Activated naive CD8-positive, alpha-beta T cell treated with anti-CD3 and anti-CD28 coated beads, Interleukin-2, amount 50 U/mL, for 16 hours (primary cell): Measurements from ENCODE around the gene MTHFD1.

Experiments
- DNase-seq: peaks from one replicate; pipeline ENCODE4 v3.0.0-alpha.2; 2020; ENCODE audit warnings: low read depth, low spot score

The MTHFD1 gene

DNA sequence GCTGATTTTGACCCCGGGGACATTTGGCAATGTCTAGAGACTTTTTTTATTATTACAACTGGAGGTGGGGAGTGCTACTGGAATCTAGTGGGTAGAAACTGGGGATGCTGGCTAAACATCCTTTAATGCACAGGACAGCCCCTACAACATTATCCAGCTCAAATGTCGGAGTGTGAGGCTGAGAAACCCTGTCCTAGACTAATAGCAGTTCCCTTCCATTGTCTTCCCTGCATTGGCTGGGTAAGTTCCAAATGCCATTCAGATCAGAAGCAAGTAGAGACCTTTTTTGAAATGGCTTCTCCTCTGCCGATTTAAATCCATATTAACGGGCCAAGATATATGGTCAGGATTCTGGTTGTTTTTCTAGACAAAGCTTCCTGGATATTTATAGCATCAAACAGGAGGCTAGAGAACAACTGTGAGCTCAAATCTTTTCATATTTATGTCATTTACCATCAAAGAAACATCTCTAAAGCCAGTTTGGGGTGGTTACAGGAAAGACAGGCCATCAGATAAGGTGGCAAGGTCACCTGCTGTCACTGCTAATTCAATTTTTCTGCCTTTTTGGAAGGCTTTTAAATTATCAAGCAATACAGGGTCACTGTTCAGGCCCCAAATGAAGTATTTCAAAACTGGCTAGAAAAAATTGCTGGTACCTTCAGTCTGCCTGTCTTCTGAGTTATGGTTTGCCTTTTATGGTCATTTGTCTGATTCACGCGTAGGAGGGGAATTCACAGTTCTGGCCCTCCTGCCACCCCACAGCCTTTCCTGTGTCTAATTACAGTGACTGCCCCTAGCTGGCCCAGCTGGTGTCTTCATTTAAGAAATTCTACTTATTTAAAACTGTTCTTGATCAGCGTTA, 57.1 kb downstream of the MTHFD1 start:
- DNase-seq = no peak

DNA sequence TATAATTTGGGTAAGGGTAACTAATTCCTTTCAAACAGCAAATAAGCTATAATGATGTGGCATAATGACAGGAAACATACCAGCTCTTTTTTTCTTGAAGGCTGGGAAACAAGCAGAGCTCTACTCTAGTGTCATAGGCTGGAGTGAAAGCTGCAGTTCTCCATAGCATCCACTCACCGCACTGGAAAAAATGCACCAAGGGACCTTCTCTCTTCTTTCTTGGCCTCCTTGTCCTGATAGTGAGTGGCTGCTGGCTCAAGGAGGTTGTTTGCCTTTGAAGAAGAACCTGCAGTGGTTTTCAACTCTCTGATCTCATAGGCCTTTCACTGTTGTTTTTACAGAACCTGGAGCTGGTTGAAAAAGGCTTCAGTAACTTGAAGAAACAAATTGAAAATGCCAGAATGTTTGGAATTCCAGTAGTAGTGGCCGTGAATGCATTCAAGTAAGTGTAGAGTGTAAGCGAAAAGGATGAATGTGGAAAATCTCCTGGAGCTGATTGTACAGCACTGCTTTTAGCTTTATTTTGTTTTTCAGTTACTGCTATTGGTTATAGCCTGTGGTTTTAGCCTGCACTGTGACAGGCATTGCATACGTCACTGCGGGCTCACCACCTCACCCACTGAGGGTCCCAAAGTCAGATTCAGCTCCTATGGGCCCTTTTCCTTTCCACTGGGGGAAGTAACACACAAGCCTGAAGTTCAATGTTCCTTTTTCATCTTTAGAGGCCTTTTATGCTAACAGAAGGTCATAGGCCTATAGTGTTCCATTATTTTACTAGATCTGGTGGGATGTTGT, 59.9 kb downstream of the MTHFD1 start:
- no peak for DNase-seq

DNA sequence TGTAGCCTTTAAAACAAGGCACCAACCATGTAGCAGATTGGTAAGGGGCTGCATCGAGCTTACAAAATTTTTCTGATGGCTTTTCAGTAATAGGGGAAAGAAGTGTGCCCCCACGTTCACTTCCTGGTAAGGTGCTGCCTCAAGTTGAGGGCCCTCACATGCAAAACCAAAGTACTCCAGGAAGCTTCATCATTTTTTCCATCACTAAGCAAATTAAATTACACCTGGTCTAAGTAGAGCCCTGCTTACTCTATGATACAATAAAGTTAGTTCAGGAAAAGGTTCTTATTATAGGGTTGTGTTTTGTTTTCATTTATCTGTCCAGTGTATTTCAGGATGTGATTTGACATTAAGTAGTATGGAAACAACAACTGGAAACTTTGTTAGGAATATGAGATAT, 62.1 kb downstream of the MTHFD1 start:
- DNase-seq = no peak

DNA sequence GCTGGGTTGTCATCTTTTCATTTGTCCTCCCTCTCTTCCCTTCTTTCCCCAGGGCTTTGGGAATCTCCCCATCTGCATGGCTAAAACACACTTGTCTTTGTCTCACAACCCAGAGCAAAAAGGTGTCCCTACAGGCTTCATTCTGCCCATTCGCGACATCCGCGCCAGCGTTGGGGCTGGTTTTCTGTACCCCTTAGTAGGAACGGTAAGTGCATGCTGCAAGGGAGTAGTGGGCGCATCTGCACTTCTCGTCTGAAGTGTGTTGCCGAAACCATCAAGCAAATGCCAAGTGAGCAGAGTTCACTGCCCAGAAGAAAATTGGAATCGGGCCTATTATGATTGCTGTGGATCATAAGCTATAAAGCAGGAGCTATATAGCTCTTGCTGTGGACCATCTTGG, 66.5 kb downstream of the MTHFD1 start:
- no peak for DNase-seq

DNA sequence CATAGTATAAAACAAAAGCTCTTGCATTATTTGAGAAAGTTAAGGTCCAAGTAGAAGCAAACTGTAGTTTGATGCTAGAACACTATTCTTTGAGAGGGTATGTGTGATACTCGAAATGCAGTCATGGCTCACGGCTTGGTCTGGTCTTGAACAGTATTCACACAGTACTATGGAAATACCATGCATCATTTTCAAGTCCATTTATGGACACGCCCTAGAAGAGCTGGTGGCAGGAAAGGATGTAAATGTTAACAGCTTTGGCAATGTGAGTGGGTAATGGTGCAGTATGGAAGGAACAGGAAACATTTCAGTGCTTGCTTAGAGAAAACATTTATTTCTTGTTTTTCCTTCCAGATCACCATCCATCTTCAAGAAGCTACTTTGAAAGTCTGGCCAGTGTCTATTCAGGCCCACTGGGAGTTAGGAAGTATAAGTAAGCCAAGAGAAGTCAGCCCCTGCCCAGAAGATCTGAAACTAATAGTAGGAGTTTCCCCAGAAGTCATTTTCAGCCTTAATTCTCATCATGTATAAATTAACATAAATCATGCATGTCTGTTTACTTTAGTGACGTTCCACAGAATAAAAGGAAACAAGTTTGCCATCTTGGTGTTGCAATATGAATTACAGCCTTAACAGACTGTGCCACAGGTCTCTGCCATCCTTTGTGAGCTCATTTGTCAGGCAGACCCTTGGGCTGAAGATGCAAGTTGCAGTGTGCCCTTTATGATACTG, 71.4 kb downstream of the MTHFD1 start:
- no peak for DNase-seq

DNA sequence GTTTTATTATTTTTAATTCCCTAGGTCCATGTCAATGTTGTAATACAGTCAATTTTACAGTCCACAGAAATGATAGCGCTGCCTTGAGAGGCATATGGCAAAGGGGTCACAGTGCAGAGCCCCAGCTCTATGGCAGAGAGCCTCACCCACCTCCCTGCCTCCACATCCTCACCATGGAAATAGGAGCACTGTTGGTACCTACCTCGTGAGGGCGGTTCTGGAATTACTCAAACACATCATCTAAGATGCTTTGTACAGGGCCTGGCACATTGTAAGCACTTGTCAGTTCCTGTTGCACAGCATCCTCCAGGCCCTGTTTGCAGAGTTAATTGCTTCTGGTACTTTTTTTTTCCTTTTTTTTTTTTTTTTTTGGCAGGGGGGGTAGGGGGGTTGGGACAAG, 73.1 kb downstream of the MTHFD1 start:
- no peak for DNase-seq

DNA sequence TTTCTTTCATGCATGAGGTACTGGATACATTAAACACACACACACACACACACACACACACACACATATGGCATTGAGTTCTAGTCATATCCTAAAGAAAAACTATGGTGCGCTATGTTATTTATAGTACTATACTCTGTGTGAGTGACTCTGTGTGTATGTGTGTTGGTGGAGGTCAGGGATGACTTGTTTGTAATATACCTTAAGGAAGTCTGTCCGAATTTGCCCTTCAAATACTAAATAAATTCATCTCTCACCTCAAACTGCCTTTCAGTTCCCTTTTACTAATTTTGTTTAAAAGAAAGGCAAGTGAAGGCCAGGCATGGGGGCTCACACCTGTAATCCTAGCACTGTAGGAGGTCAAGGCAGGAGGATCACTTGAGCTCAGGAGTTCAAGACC, 75.0 kb downstream of the MTHFD1 start:
- no peak for DNase-seq

DNA sequence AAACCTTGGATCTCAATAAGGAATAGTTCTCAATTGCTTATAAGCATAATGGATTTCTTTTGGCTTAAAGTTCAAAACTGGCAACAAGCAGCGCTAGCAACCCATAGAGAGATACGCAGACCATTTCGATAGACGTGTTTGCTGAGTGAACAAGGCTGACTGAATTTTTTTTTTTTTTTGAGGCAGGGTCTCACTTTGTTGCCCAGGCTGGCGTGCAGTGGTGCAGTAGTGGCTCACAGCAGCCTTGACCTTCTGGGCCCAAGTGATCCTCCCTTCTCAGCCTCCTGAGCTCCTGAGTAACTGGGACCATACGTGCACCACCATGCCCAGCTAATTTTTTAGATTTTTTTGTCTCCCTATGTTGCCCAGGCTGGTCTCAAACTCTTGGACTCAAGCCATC, 75.7 kb downstream of the MTHFD1 start:
- DNase-seq = no peak

DNA sequence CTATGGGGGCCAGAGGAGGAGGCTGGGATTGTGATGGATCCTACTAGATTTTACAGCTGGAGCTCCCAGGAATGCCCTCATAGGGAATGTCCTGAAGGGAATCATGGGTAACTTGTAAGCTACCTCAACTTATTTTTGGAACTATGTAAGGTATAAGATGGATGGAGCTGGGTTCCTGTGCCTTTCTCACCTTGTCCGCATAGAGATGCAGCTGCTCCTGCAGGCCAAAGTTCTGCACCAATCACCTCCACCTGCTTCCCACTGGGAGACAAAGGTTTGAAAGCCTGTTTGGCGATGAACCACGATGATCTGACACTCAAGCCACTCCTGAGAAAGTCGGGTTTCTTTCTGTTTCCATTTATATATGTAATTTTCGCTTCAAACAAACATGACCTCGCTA, 76.5 kb downstream of the MTHFD1 start:
- DNase-seq = no peak

DNA sequence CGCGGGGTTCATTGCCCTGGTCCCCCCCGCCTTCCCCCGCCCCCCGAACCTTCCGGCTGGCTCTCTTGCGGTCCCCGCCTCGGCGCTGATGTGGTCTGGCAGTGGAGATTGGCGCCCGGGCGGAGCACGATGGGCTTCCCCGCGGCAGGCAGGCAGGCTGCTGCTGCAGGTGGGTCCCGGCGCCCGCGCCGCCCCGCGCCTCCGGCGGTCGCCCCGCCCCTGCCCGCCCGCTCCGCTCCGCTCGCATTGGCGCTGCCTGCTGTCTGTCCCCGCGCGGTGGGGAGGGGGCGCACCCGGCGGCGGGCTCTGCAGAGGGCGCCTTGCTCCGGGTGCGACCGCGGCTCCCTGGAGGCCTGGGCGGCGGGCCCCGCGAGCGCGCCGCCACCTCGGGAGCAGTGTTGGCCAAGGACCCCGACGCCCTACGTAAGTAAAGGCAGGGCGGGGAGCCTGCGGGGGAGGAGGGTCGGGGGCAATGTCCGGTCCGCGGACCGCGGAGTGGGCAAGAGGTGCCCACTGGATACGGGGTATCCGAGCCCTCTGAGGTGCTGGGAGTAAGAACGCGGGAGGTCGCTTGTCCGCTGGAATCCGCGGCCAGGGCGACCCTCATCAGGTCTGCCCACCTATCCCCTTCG, 77.2 kb downstream of the MTHFD1 start, which contains the start of gene AKAP5:
AKAP5 (plus strand) TSS at position 309 of the 632 bp plus-strand sequence. CDS start 2,896 bp downstream, outside the sequence.
- DNase-seq = peak; percentile 21

DNA sequence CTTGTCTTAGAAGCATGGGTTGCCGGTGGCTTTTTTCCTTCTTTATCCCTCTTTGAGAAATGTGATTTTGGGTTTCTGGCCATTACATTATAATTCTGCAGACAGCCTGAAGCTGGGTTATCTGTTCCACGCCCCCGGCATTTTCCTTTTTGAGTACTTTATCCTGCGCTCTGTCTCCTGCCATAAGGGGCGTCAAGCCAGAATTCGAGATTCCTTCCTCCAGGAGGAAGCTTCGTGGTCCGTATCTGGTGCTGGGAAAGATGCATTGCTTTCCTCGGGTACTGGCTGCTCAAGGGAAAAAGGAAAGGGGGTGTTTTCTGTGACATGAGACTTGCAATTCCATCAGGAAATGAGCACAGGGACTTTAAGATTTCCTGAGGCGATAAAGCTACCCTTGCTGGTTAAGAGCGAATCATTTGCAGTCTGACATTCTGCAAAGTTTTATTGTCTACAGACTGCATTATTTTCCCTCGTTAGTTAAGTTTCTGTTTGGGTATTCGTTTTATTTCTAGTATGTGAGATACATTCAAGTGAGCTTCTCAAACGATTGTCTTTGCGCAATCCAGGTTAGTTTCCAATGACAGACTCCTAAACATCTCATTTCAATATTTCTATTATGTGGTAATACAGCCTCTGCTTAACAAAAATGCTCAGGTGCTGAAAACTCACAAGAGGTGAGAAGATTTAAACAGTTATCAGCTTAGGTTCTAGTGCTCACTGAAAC, 77.8 kb downstream of the MTHFD1 start:
- DNase-seq = no peak

DNA sequence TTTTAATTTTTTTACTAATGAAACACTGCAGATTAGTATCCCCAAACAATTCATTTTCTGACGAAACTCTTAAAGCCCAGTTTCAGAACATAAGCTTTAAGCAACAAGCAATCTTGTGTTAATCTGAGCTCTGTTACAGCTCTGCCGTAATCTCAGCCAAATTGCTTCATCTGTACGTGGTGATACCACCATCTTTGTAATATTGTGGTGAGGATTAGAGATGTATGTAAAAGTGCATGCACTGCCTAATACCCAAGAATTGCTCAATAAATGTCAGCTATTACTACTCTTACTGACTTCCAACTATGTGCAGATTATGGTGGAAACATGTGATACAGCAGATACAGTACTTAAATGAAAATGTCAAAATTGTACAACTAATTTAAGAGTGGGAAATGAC, 78.9 kb downstream of the MTHFD1 start:
- DNase-seq = no peak

DNA sequence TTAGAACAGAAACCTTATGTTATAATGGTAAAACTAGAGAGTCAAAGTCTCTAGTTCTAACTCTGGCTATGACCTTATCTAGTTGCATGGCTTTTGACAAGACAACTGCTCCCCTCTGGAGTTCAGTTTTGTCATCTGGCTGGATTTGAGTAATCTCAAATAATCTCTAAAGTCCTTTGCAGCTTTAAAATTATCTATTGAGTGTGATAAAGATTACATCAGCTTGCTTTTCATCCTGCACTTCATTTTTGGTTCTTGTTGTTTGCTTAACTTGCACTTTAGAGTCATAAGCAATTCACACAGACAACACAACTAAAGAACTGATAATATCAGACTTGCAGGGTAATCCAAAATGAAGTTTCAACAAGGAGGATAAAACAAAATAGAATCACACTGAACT, 79.4 kb downstream of the MTHFD1 start:
- DNase-seq = no peak

DNA sequence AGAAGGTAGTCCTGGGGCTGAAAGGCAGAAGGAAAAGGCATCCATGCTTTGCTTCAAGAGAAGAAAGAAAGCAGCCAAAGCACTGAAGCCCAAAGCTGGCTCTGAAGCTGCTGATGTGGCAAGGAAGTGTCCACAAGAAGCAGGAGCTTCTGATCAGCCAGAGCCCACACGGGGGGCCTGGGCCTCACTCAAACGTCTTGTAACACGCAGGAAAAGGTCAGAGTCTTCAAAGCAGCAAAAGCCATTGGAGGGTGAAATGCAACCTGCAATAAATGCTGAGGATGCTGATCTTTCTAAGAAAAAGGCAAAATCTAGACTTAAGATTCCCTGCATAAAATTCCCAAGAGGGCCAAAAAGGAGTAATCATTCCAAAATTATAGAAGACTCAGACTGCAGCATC, 80.3 kb downstream of the MTHFD1 start:
- no peak for DNase-seq

DNA sequence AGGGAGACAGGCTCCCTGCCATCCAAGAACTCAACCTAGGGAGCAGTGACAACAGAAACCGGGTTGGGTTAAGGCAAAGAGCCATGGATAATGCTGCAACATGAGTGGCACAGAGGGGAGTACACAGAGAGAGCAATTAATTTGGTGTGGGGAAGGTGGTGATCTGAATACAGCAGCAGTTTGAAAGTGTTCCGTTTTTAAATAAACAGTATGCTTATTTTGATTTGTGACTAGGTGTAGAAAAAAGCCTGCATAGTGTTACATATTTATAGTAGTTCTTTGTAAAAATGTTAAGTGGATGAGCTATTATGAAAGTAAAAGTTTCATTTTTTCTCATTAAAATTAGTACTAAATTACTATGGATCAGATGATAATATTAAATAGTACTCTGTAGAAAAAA, 85.9 kb downstream of the MTHFD1 start:
- DNase-seq = no peak

DNA sequence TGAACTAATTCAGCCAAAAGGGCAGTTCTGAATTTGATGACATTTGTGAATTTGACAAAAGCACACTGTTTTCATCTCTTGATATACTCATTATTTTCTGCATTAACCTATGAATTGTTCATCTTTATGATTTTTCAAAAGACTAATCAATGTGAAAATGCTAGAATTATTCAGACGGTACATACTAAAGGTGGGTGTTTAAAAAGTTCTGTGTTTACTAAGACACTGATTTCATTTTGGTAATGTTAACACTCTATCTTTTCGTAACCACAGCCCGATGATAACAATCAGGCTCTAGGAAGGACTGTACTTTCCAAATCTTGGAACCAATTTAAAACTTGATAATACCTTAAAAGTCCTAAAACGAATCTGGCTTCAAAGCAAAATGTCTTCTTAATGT, 86.5 kb downstream of the MTHFD1 start:
- DNase-seq = no peak

DNA sequence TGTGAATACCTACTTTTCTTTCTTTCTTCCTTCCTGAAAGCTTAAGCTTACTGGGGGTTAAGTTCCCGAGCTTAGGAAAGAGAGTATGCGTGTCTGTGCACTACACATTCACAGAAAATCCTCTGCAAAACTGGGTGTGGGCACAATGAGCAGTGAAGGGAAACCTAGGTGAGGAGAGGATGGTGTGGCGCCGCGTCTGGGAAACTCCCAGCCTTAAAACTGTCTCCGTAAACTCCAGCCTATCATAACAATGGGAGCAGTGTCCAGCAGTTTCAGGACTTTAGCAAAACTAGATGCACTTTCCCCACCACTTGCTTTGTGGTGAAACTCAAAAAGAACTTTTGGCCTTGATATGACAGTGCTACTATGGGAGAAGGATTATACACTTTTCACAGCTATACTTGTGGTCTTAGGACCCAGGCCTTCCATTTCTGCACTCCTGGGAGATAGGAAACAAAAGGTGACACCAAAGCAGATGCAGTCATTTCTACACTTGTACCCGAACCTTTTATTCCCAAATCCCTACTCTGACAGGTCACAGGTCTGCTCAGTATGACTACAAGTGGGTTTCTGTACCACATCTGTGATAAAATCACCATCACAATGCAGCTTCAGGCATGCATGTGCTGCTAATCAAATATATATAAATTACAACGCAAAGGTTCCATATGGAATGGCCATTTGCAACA, 87.6 kb downstream of the MTHFD1 start:
- DNase-seq = no peak

DNA sequence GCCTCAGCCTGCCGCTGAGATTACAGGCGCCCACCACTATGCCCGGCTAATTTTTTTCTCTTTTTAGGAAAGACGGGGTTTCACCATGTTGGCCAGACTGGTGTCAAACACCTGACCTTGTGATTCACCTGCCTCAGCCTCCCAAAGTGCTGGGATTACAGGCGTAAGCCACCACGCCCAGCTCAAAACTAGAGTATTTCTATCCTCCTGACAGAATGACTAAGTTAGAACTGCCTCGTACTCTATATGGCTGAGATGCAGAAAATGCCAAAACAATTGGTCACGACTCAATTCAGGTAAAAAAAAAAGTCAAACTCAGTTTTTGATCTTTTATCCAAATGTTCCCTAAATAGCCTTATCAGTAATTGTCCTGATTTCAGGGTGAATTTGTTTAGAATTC, 88.3 kb downstream of the MTHFD1 start:
- DNase-seq = no peak

DNA sequence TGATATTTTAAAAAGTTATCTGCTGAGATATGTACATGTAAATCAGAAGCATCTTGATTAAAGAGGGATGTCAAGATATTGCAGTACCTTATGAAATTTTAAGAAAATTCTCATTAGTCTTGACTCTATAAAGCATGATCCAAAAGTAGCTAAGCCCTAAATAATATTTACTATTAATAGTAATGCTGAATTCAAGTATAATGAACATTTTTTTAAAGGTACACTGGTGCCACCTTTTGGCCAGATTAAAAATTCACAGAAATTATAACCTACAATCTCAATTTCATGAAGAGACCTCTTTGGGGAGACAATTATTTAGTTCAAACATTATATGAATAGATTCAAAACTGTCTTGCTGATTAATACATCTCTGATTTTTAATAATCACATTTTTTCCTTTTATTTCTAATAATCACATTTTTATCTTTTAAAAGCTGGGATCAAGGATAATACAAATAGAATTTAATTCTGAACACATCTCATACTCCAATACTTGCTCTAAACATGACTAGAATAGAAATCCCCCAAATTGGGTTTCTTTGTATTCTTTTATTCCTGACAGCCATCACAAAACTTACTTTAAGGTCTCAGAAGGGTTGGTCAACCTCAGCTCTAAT, 90.6 kb downstream of the MTHFD1 start:
- DNase-seq = no peak

DNA sequence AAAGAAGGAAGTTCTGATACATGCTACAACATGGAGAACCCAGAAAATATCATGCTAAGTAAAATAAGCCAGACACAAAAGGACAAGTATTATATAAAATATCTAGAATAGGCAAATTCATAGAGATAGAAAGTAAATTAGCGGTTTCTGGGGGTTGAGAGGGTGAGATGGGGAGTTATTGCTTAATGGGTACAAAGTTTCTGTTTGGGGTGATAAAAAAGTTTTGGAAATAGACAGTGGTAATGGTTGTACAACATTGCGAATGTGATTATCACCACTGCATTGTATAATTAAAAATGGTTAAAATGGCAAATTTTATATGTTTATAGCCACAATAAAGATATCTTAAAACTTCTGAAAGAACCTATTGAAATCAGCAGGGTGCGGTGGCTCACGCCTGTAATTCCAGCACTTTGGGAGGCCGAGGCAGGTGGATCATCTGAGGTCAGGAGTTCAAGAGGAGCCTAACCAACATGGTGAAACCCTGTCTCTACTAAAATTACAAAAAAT, 100.5 kb downstream of the MTHFD1 start:
- DNase-seq = no peak
